Measurements from ENCODE around the gene SAMD15.

The SAMD15 gene

DNA sequence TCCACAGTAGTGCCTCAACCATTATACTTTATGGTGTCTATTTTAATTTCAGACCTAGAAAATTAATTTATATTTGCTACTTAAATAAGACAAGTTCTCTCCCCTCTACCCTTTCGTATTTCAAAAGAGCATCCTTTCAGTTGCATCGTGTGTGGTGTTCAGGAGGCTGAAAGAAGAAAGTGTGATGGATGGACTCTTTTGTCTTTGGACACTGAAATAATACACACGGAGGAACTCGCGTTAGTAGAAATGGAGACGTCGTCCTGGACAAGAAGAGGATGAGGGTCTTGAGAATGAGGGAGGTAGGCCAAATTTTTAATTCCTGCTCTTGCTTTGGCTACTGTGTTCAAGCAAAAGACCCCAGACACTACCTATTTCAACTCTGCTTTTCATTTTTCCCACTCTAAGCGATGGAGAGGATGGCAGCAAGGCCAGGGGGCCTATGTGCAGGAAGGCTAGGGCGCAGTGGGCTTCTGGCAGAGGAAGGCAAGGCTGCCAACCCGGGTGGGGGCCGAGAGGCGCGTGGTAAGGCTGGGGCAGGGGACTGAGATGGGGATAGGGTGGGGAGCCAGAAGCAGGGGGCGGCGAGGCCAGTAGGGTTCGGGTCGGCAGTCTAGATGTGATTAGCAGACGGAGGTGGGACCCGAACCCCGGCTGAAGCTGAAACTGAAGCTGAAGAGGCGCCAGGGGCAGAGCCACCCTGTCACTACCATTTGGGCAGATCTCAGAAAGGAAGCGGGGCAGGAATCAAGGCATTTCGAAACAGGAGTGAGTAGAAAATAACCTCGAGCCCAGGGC, 1.0 kb upstream of the SAMD15 start:
- TF ChIP-seq, protein P1, sequence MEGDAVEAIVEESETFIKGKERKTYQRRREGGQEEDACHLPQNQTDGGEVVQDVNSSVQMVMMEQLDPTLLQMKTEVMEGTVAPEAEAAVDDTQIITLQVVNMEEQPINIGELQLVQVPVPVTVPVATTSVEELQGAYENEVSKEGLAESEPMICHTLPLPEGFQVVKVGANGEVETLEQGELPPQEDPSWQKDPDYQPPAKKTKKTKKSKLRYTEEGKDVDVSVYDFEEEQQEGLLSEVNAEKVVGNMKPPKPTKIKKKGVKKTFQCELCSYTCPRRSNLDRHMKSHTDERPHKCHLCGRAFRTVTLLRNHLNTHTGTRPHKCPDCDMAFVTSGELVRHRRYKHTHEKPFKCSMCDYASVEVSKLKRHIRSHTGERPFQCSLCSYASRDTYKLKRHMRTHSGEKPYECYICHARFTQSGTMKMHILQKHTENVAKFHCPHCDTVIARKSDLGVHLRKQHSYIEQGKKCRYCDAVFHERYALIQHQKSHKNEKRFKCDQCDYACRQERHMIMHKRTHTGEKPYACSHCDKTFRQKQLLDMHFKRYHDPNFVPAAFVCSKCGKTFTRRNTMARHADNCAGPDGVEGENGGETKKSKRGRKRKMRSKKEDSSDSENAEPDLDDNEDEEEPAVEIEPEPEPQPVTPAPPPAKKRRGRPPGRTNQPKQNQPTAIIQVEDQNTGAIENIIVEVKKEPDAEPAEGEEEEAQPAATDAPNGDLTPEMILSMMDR (IDR thresholded peaks at IDR 0.05): no peak
- TF ChIP-seq ZFX (IDR thresholded peaks at IDR 0.05; ENCODE audit: borderline replicate concordance): no peak
- H3K27ac ChIP-seq: peak overlapping the region; percentile 87

DNA sequence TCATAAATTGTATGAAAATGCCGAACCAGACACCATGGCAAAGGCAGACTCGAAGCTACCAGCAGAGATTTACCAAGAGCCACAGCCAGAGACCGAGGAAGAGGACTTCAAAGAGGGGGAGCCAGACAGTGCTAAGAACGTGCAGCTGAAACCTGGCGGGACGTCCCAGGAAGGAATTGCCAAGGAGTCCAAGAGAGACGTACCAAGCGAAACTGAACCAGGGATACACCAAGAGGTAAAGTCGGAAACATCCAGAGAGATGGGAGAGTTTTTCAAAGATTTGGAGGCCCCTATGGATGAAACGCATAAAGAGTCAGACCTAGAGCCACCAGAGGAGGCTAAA, 294 bp downstream of the SAMD15 start:
- H3K27ac ChIP-seq: peak overlapping the region; percentile 87

DNA sequence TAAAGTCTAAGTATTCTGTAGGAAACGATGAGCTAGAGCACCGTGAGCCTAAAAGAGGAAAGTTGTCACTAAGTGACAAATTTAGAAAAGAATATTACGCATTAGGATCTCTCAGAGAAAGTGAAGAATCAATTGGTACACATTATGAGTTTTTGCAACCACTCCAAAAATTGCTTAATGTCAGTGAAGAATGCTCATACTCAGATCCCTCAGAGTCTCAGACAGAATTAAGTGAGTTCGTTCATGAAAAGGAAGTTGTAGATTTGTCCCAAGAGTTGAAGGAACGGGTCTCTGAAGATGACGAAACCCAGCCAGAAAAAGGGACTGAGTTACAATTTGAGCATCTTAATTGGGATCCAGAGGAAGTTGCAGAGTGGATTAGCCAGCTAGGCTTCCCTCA, 1.5 kb downstream of the SAMD15 start:
- H3K27ac ChIP-seq: no peak overlapping the region
- TF ChIP-seq ZFX (IDR thresholded peaks at IDR 0.05; ENCODE audit: borderline replicate concordance): no peak
- TF ChIP-seq, protein P1 (IDR thresholded peaks at IDR 0.05): no peak

More for the DNA sequence above, 294 bp downstream of the SAMD15 start:
- TF ChIP-seq, protein P1 (IDR thresholded peaks at IDR 0.05): no peak
- no peak for TF ChIP-seq ZFX (IDR thresholded peaks at IDR 0.05; ENCODE audit: borderline replicate concordance)

DNA sequence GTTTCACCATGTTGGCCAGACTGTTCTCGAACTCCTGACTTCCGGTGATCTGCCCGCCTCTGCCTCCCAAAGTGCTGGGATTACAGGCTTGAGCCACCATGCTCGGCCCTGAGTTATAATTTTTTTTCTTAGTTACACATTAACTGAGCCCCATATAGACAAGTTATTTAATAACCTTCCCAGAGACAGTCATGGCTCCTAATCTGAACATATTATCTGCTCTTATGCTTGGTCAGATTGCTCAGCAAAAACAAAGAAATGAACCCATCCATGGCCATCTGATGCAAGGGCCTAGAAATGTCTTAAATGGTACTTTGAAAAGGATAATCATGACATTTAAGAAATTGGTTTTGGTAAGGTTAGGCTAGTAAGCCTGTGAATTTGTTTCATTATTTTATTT, 13.0 kb downstream of the SAMD15 start:
- H3K27ac ChIP-seq: peak overlapping the region; percentile 72
- TF ChIP-seq, protein P1 (IDR thresholded peaks at IDR 0.05): no peak
- TF ChIP-seq ZFX (IDR thresholded peaks at IDR 0.05; ENCODE audit: borderline replicate concordance): no peak

DNA sequence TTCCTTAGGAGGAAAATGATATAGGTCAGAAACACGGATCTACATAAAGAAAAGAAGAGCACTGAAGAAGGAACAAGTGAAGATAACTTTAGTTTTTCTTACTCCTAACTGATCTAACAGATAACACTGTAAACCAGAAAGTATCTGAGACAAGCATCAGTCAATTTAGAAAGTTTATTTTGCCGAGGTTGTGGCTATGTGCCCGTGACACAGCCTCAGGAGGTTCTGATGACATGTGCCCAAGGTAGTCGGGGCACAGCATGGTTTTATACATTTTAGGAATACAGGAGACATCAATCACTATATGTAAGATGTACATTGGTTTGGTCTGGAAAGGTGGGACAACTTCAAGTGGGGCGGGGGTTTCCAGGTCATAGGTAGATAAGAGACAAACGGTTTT, 23.0 kb downstream of the SAMD15 start:
- no peak overlapping the region for H3K27ac ChIP-seq
- TF ChIP-seq, protein P1 (IDR thresholded peaks at IDR 0.05): no peak

DNA sequence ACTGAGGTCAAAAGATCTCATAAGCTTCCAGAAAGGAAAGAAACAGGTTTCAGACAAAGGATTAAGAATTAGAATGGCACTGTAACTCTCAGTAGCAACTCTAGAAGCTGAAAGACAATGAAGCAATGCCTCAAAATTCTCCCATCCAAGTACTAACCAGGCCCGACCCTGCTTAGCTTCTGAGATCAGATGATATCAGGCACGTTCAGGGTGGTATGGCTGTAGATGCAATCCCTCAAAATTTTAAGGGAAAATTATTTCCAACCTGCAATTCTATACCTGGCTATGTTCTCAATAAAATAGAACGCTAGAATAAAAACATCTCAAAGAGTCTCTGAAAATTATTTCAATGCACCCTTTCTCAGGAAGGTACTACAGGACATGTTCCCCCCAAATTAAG, 26.6 kb downstream of the SAMD15 start:
- no peak for TF ChIP-seq ZFX (IDR thresholded peaks at IDR 0.05; ENCODE audit: borderline replicate concordance)
- no peak overlapping the region for H3K27ac ChIP-seq

DNA sequence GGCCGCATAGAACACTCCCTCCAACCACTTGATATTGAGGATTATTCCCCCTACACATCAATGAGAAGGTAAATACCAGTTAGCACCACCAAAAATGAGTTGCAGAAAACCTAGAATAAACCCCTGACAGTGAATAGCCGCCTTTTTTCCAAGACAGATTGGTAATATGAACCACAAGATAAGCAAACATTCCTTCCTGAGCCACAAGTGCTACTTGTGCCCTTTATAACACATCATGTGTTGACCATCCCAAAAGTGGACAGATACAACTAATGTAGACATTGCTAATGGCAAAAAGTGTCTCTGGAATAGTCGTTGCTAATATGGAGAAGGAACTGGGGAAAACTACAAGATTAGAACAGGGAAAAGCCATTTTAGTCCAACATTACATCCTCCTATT, 28.9 kb downstream of the SAMD15 start:
- TF ChIP-seq, protein P1 (IDR thresholded peaks at IDR 0.05): no peak
- TF ChIP-seq ZFX (IDR thresholded peaks at IDR 0.05; ENCODE audit: borderline replicate concordance): no peak
- H3K27ac ChIP-seq: no peak overlapping the region

DNA sequence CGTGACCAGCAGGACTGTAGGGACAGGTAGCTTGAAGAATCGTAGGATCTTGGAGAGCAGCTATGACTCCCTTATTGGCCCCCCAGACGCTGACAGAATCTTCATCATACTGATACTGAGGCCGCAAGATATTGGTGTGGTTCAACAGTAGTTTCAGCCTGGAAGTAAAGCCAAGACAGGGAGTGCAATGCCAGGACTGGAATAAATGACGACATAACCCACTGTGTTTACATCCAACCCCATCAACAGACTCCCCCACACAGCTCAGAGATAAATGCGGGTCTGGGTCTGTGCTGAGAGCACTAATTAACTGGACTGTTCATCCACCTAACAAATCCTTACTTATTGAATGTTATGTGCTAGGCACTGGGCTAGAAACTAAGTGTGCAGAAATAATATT, 29.5 kb downstream of the SAMD15 start:
- no peak overlapping the region for H3K27ac ChIP-seq
- TF ChIP-seq ZFX (IDR thresholded peaks at IDR 0.05; ENCODE audit: borderline replicate concordance): no peak
- TF ChIP-seq, protein P1 (IDR thresholded peaks at IDR 0.05): no peak
